T-helper 2 cell treated with Interferon-gamma antibody and Interleukin-4, amounts not matched to agents 100 ng/mL and 5 ng/mL, for 36 hours (primary cell): Measurements from ENCODE around the gene ZBTB8OS. TPM values are rescaled to one million over a fixed set of nuclear protein-coding genes. Genes with fewer than 3 reads are reported as not detected.
"Not testable (repeated sequence)": the region's sequence is repeated elsewhere in the genome, so short reads cannot be mapped to it uniquely, and the experiment has no call there.

Source experiments
- intact Hi-C: fragments of 100-400 bp; cut with micrococcal nuclease; formaldehyde crosslinking; loops from one replicate; pipeline ENCODE4 v1.15.1; 2023
- total RNA-seq: library from RNA; stranded (reverse); gene quantifications from 2 replicates; pipeline ENCODE4 v1.2.3, GENCODE V29; 2022

Gene ZBTB8OS
- total RNA-seq, result 52.9 and 58.4 TPM in 2 replicates

DNA sequence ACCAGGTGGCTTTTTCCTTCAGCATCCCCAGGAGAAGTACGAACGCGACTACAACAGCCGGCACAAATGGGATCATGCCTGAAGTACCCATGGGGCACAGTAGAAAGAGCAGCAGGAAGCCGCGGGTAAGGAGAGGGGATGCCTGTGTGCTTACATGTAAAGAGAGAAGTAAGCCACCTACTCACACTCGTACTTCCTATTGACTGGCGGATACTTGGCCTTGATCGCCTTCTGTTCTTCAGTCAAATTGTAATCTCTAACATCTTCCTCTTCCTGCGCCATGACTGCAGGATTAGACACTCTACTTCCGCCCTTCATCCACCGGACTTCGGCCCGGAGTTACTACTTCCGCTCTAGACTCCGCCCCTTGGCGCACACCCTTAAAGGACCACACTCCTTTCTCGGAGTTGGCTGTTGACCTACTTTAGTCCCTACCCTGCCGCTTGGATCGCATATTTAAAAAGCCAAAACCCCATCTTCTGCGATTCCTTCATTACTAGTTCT lies at the start of gene ZBTB8OS:
Gene ZBTB8OS, minus strand, starts transcription at position 303 of the 504 bp plus-strand sequence. Its CDS starts 21 bp downstream, at position 282.
- intact Hi-C loops, result loop anchor here (1.0 to 10.0 kb wide), 9 partner anchors 129 to 543 kb away; partner anchors contain the start of genes BSDC1, S100PBP, TXLNA and YARS1

- intact Hi-C loops, result not testable (repeated sequence)
These were observed 46.6 kb upstream of the ZBTB8OS start for GRCh38 chr1:32696996-32697395.

GRCh38 chr1:32696041-32696440 lies 45.7 kb upstream of the ZBTB8OS start:
- intact Hi-C loops, result no loop called here

- intact Hi-C loops, result no loop called here
These were observed 45.0 kb upstream of the ZBTB8OS start for GRCh38 chr1:32695098-32695904.

- intact Hi-C loops, result no loop called here
These were observed 43.3 kb upstream of the ZBTB8OS start for GRCh38 chr1:32693455-32694174.

- intact Hi-C loops, result no loop called here
These were observed 36.0 kb upstream of the ZBTB8OS start for GRCh38 chr1:32686387-32686786.

- intact Hi-C loops, result no loop called here
These were observed 35.1 kb upstream of the ZBTB8OS start for GRCh38 chr1:32685498-32685897.

GRCh38 chr1:32684167-32684811 lies 33.9 kb upstream of the ZBTB8OS start:
- intact Hi-C loops, result no loop called here

- intact Hi-C loops, result no loop called here
These were observed 33.0 kb upstream of the ZBTB8OS start for GRCh38 chr1:32683397-32683796.

- intact Hi-C loops, result no loop called here
These were observed 31.6 kb upstream of the ZBTB8OS start for GRCh38 chr1:32681999-32682398.

DNA sequence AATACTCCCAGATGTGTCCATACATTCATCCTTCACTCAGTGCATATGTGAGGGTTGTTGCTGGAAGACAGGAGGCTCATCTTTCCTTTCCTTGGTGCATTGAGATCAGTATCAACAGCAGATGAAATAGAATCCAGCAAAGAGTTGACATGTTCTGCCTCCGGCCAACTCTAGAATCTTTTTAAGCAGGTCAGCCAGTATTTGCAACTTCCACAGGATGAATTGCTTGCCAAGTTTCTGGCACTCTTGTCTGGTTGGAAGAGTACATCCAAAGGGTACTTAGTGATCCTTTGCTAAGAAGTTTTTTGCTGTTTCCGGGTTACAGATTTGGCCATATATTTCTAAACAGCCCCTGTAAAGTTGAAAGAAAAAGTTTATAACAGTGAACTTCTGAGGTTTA lies 31.2 kb upstream of the ZBTB8OS start:
- intact Hi-C loops, result no loop called here

- intact Hi-C loops, result no loop called here
These were observed 30.3 kb upstream of the ZBTB8OS start for GRCh38 chr1:32680642-32681041.

GRCh38 chr1:32679993-32680392 lies 29.6 kb upstream of the ZBTB8OS start:
- intact Hi-C loops, result not testable (repeated sequence)

GRCh38 chr1:32676945-32677344 lies 26.6 kb upstream of the ZBTB8OS start:
- intact Hi-C loops, result no loop called here

GRCh38 chr1:32668716-32669115 lies 18.4 kb upstream of the ZBTB8OS start:
- intact Hi-C loops, result not testable (repeated sequence)

GRCh38 chr1:32666901-32667566 lies 16.7 kb upstream of the ZBTB8OS start:
- intact Hi-C loops, result no loop called here

DNA sequence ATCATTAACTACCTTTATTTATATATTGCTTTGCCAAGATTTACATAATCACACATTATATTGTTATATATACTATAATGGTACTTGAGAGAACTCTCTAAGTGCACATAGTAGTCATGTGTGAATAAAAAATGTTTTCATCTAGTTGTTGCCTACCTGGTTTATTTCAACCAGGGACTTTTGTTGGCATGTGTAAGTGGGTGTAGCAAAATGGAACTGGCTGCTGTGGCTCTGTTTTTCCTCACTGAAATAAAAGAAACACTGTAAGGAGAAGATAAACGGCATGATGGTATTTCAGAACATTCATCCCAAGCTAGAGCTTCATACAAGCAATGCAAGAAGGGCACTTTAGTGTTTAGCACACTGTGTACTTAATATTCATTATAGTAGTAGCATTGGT lies 15.6 kb upstream of the ZBTB8OS start:
- intact Hi-C loops, result no loop called here

- intact Hi-C loops, result loop anchor here (10.0 kb wide), 1 partner anchor 325 kb away; no protein-coding TSS in a partner anchor
These were observed 9.2 kb upstream of the ZBTB8OS start for GRCh38 chr1:32659581-32659980.

DNA sequence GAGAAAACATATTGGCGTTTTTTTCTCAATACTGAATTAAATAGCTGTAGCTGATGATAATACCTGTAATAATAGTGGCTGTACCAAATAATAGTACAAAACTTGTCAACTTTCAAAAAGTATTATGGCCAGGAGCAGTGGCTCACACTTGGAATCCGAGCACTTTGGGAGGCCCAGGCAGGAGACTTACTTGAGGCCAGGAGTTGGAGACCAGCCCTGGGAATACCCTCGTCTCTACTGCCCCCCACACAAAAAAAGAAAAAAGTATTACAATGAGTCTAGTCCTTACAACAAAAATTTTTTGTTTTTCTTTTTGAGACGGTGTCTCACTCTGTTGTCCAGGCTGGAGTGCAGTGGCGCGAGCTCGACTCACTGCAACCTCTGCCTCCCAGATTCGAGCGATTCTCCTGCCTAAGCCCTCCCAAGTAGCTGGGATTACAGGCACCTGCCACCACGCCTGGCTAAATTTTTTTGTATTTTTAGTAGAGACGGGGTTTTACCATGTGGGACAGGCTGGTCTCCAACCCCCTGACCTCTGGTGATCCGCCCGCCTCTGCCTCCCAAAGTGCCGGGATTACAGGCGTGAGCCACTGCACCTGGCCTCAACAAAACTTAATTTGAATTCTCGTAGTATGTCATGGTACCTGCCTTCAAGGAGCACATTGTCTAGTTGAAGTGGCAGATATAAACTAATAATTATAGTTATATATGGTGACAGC lies 2.1 kb upstream of the ZBTB8OS start:
- intact Hi-C loops, result loop anchor here (5.0 to 10.0 kb wide), 2 partner anchors 260 to 332 kb away; partner anchors contain the start of gene BSDC1

DNA sequence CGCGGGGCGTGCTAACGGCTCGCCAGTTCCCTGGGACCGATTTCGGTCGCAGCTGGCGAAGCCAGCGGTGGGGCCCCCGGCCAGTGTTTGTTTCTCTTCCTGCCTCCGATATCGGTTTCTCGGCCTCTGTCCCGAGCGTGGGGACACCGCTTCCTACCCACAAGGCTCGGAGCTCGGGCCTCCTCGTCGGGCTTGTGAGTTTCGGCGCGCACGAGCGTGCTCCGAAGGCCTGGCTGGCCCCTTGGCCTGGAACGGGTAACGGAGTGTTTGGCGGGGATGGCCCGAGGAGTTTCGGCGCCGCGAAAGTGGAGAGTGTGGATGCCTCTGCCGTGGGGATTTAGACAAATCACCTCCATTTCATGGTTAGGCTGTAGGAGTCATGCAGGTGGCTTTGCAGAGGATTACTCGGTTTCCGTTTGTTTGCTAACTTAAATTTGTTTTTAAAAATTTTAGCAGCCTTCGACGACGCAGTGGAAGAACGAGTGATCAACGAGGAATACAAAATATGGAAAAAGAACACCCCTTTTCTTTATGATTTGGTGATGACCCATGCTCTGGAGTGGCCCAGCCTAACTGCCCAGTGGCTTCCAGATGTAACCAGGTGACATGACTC lies 1.2 kb upstream of the ZBTB8OS start:
- intact Hi-C loops, result loop anchor here (1.0 to 10.0 kb wide), 8 partner anchors 24 to 545 kb away; partner anchors contain the start of genes BSDC1 and TXLNA
